Measurements from ENCODE around the gene LMTK3.
"Not testable (repeated sequence)": the region's sequence is repeated elsewhere in the genome, so short reads cannot be mapped to it uniquely, and the experiment has no call there.

The LMTK3 gene

DNA sequence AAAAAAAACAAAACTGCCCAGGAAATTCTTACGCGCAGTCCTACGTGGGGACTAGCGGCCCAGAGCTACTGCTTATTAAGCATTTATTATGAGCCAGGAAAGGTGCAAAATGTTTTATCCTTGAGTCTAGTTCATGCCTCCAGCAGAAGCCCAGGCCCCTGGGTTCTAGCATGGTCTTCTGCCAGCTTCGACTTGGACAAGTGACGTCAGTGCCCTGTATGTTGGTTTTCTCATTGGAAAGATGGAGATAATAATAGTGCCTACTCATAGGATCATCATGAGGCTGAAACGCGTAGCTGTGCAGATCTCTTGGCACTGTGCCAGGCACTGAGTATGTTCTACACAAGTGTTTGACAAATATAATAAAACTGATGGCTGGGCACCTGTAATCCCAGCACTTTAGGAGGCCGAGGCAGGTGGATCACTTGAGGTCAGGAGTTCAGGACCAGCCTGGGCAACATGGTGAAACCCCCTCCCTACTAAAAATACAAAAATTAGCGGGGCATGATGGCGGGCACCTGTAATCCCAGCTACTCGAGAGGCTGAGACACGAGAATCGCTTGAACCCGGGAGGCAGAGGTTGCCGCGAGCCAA is 28.0 kb upstream of the LMTK3 start:
- H3K9me3 ChIP-seq (ENCODE audit: control extremely low read depth in 1 of 5, control insufficient read depth in 4 of 5, insufficient read depth in 2 of 5, low read depth in 1 of 5, low read length in 4 of 5), result no peaks in the 10 kb centered on the region
- no peaks in the 10 kb centered on the region for H3K36me3 ChIP-seq (ENCODE audit: control insufficient read depth in 4 of 4, insufficient read depth in 4 of 4, low read length in 3 of 4)
- H3K27ac ChIP-seq (ENCODE audit: insufficient read depth in 1 of 2, low read depth in 1 of 2, low read length in 2 of 2, poor library complexity in 1 of 2, severe bottlenecking in 2 of 2), result no peak overlapping the region
- H3K4me1 ChIP-seq (ENCODE audit: control extremely low read depth in 1 of 4, control insufficient read depth in 4 of 4, insufficient read depth in 4 of 4, low read length in 3 of 4), result peaks cover 0 to 8% (median 7%) of the 10 kb centered on the region in 4 experiments
- no peak overlapping the region for H3K4me3 ChIP-seq (ENCODE audit: control insufficient read depth in 1 of 7, extremely low read depth in 1 of 7, insufficient read depth in 4 of 7, low read depth in 2 of 7, low read length in 6 of 7)
- CTCF ChIA-PET, result interaction anchor here (2.7 kb wide), 1 partner anchor 49 kb away, joined by 7 read pairs; no protein-coding TSS in a partner anchor
- POLR2A ChIA-PET, result no interaction called here
- H3K27me3 ChIP-seq (replicated peaks in 2 of 5; ENCODE audit: control insufficient read depth in 4 of 5, insufficient read depth in 5 of 5, low read length in 4 of 5), result no peaks in the 10 kb centered on the region
- peak in 1 of 3 donors; percentile 24 for DNase-seq
- WGBS (ENCODE audit: insufficient coverage), result 94% methylated on average over 16 of the region's 17 CpGs

GRCh38 chr19:48538057-48538456 is 26.4 kb upstream of the LMTK3 start:
- POLR2A ChIA-PET, result not testable (repeated sequence)
- WGBS (ENCODE audit: insufficient coverage), result no CpG with 5 or more reads among the region's 8 CpGs
- CTCF ChIA-PET, result interaction anchor here (1.0 to 2.7 kb wide), 2 partner anchors 10 to 51 kb away, joined by 5 to 7 read pairs; no protein-coding TSS in a partner anchor

GRCh38 chr19:48537541-48537940 is 25.9 kb upstream of the LMTK3 start:
- CTCF ChIA-PET, result interaction anchor here (1.0 kb wide), 1 partner anchor 10 kb away, joined by 5 read pairs; no protein-coding TSS in a partner anchor
- Histone ChIP-seq H3K27me3 (replicated peaks in 2 of 5; ENCODE audit: control insufficient read depth in 4 of 5, insufficient read depth in 5 of 5, low read length in 4 of 5) (no peaks in the 10 kb centered on the region), H3K4me1 (ENCODE audit: control extremely low read depth in 1 of 4, control insufficient read depth in 4 of 4, insufficient read depth in 4 of 4, low read length in 3 of 4) (no peaks in the 10 kb centered on the region), H3K36me3 (ENCODE audit: control insufficient read depth in 4 of 4, insufficient read depth in 4 of 4, low read length in 3 of 4) (no peaks in the 10 kb centered on the region), H3K4me3 (ENCODE audit: control insufficient read depth in 1 of 7, extremely low read depth in 1 of 7, insufficient read depth in 4 of 7, low read depth in 2 of 7, low read length in 6 of 7) (no peak overlapping the region), H3K9me3 (ENCODE audit: control extremely low read depth in 1 of 5, control insufficient read depth in 4 of 5, insufficient read depth in 2 of 5, low read depth in 1 of 5, low read length in 4 of 5) (no peaks in the 10 kb centered on the region), H3K27ac (ENCODE audit: insufficient read depth in 1 of 2, low read depth in 1 of 2, low read length in 2 of 2, poor library complexity in 1 of 2, severe bottlenecking in 2 of 2) (no peak overlapping the region)
- WGBS (ENCODE audit: insufficient coverage), result 90% methylated on average over 2 of the region's 7 CpGs
- POLR2A ChIA-PET, result interaction anchor here (0.6 kb wide), 1 partner anchor 12 kb away, joined by 5 read pairs; no protein-coding TSS in a partner anchor
- no peak for DNase-seq

More at GRCh38 chr19:48538057-48538456, 26.4 kb upstream of the LMTK3 start:
- not testable (repeated sequence) for H3K27ac ChIP-seq (ENCODE audit: insufficient read depth in 1 of 2, low read depth in 1 of 2, low read length in 2 of 2, poor library complexity in 1 of 2, severe bottlenecking in 2 of 2); H3K27me3 ChIP-seq (replicated peaks in 2 of 5; ENCODE audit: control insufficient read depth in 4 of 5, insufficient read depth in 5 of 5, low read length in 4 of 5); DNase-seq; H3K36me3 ChIP-seq (ENCODE audit: control insufficient read depth in 4 of 4, insufficient read depth in 4 of 4, low read length in 3 of 4); H3K4me3 ChIP-seq (ENCODE audit: control insufficient read depth in 1 of 7, extremely low read depth in 1 of 7, insufficient read depth in 4 of 7, low read depth in 2 of 7, low read length in 6 of 7); H3K4me1 ChIP-seq (ENCODE audit: control extremely low read depth in 1 of 4, control insufficient read depth in 4 of 4, insufficient read depth in 4 of 4, low read length in 3 of 4); H3K9me3 ChIP-seq (ENCODE audit: control extremely low read depth in 1 of 5, control insufficient read depth in 4 of 5, insufficient read depth in 2 of 5, low read depth in 1 of 5, low read length in 4 of 5)

DNA sequence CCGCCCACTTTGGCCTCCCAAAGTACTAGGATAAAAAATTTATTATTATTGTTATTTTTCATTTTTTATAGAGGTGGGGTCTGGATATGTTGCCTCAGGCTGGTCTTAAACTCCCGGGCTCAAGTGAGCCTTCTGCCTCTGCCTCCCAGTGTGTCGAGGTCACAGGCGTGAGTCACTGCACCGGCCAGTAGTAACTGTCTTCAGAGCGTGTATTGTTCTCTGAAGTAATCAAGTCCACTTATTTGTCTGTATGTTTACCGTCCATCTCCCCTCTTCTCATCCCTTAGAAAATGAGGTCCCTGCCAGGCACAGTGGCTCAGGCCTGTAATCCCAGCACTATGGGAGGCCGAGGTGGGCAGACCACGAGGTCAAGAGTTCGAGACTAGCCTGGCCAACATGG is 22.1 kb upstream of the LMTK3 start:
- POLR2A ChIA-PET, result no interaction called here
- no peaks in the 10 kb centered on the region for H3K27me3 ChIP-seq (replicated peaks in 2 of 5; ENCODE audit: control insufficient read depth in 4 of 5, insufficient read depth in 5 of 5, low read length in 4 of 5)
- H3K4me1 ChIP-seq (ENCODE audit: control extremely low read depth in 1 of 4, control insufficient read depth in 4 of 4, insufficient read depth in 4 of 4, low read length in 3 of 4), result no peaks in the 10 kb centered on the region
- DNase-seq, result no peak
- H3K27ac ChIP-seq (ENCODE audit: insufficient read depth in 1 of 2, low read depth in 1 of 2, low read length in 2 of 2, poor library complexity in 1 of 2, severe bottlenecking in 2 of 2), result no peak overlapping the region
- 87% methylated on average over 8 of the region's 10 CpGs for WGBS (ENCODE audit: insufficient coverage)
- H3K4me3 ChIP-seq (ENCODE audit: control insufficient read depth in 1 of 7, extremely low read depth in 1 of 7, insufficient read depth in 4 of 7, low read depth in 2 of 7, low read length in 6 of 7), result no peak overlapping the region
- no peaks in the 10 kb centered on the region for H3K36me3 ChIP-seq (ENCODE audit: control insufficient read depth in 4 of 4, insufficient read depth in 4 of 4, low read length in 3 of 4)
- CTCF ChIA-PET, result no interaction called here
- peaks cover 0 to 6% (median 3%) of the 10 kb centered on the region in 5 experiments for H3K9me3 ChIP-seq (ENCODE audit: control extremely low read depth in 1 of 5, control insufficient read depth in 4 of 5, insufficient read depth in 2 of 5, low read depth in 1 of 5, low read length in 4 of 5)

DNA sequence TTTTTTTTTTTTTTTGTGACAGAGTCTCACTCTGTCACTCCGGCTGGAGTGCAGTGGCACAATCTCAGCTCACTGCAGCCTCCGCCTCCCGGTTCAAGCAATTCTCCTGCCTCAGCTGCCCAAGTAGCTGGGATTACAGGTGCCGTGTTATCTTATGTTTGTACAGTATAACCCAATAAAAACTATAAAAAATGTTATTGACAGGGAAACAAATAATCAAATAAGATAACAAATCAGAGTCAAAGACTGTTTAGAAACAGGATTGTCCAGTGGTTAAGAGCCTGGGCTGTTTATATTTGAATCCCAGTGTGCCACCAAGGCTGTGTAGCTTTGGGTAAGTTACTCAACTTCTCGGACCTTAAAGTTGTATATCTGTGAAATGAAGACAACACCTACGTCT is 19.1 kb upstream of the LMTK3 start:
- ChIA-PET CTCF (no interaction called here), POLR2A (no interaction called here)
- Histone ChIP-seq H3K27me3 (replicated peaks in 2 of 5; ENCODE audit: control insufficient read depth in 4 of 5, insufficient read depth in 5 of 5, low read length in 4 of 5) (no peaks in the 10 kb centered on the region), H3K4me1 (ENCODE audit: control extremely low read depth in 1 of 4, control insufficient read depth in 4 of 4, insufficient read depth in 4 of 4, low read length in 3 of 4) (no peaks in the 10 kb centered on the region), H3K9me3 (ENCODE audit: control extremely low read depth in 1 of 5, control insufficient read depth in 4 of 5, insufficient read depth in 2 of 5, low read depth in 1 of 5, low read length in 4 of 5) (peaks cover 0 to 20% (median 5%) of the 10 kb centered on the region in 5 experiments), H3K36me3 (ENCODE audit: control insufficient read depth in 4 of 4, insufficient read depth in 4 of 4, low read length in 3 of 4) (no peaks in the 10 kb centered on the region), H3K27ac (ENCODE audit: insufficient read depth in 1 of 2, low read depth in 1 of 2, low read length in 2 of 2, poor library complexity in 1 of 2, severe bottlenecking in 2 of 2) (no peak overlapping the region), H3K4me3 (ENCODE audit: control insufficient read depth in 1 of 7, extremely low read depth in 1 of 7, insufficient read depth in 4 of 7, low read depth in 2 of 7, low read length in 6 of 7) (no peak overlapping the region)
- WGBS (ENCODE audit: insufficient coverage), result 88% methylated on average over 3 of the region's 6 CpGs
- DNase-seq, result no peak

GRCh38 chr19:48530066-48530720 is 18.6 kb upstream of the LMTK3 start:
- WGBS (ENCODE audit: insufficient coverage), result 81% methylated on average over 15 of the region's 20 CpGs

GRCh38 chr19:48529156-48529555 is 17.5 kb upstream of the LMTK3 start:
- H3K4me3 ChIP-seq (ENCODE audit: control insufficient read depth in 1 of 7, extremely low read depth in 1 of 7, insufficient read depth in 4 of 7, low read depth in 2 of 7, low read length in 6 of 7), result no peak overlapping the region
- CTCF ChIA-PET, result no interaction called here

More at GRCh38 chr19:48530066-48530720, 18.6 kb upstream of the LMTK3 start:
- H3K27ac ChIP-seq (ENCODE audit: insufficient read depth in 1 of 2, low read depth in 1 of 2, low read length in 2 of 2, poor library complexity in 1 of 2, severe bottlenecking in 2 of 2), result no peak overlapping the region
- H3K27me3 ChIP-seq (replicated peaks in 2 of 5; ENCODE audit: control insufficient read depth in 4 of 5, insufficient read depth in 5 of 5, low read length in 4 of 5), result no peaks in the 10 kb centered on the region
- ChIA-PET CTCF (no interaction called here), POLR2A (no interaction called here)
- no peaks in the 10 kb centered on the region for H3K36me3 ChIP-seq (ENCODE audit: control insufficient read depth in 4 of 4, insufficient read depth in 4 of 4, low read length in 3 of 4)
- H3K9me3 ChIP-seq (ENCODE audit: control extremely low read depth in 1 of 5, control insufficient read depth in 4 of 5, insufficient read depth in 2 of 5, low read depth in 1 of 5, low read length in 4 of 5), result peaks cover 0 to 20% (median 5%) of the 10 kb centered on the region in 5 experiments
- no peak for DNase-seq
- H3K4me1 ChIP-seq (ENCODE audit: control extremely low read depth in 1 of 4, control insufficient read depth in 4 of 4, insufficient read depth in 4 of 4, low read length in 3 of 4), result no peaks in the 10 kb centered on the region
- no peak overlapping the region for H3K4me3 ChIP-seq (ENCODE audit: control insufficient read depth in 1 of 7, extremely low read depth in 1 of 7, insufficient read depth in 4 of 7, low read depth in 2 of 7, low read length in 6 of 7)

More at GRCh38 chr19:48529156-48529555, 17.5 kb upstream of the LMTK3 start:
- Histone ChIP-seq H3K9me3 (ENCODE audit: control extremely low read depth in 1 of 5, control insufficient read depth in 4 of 5, insufficient read depth in 2 of 5, low read depth in 1 of 5, low read length in 4 of 5) (peaks cover 0 to 28% (median 10%) of the 10 kb centered on the region in 5 experiments), H3K36me3 (ENCODE audit: control insufficient read depth in 4 of 4, insufficient read depth in 4 of 4, low read length in 3 of 4) (no peaks in the 10 kb centered on the region), H3K27me3 (replicated peaks in 2 of 5; ENCODE audit: control insufficient read depth in 4 of 5, insufficient read depth in 5 of 5, low read length in 4 of 5) (no peaks in the 10 kb centered on the region), H3K27ac (ENCODE audit: insufficient read depth in 1 of 2, low read depth in 1 of 2, low read length in 2 of 2, poor library complexity in 1 of 2, severe bottlenecking in 2 of 2) (no peak overlapping the region), H3K4me1 (ENCODE audit: control extremely low read depth in 1 of 4, control insufficient read depth in 4 of 4, insufficient read depth in 4 of 4, low read length in 3 of 4) (no peaks in the 10 kb centered on the region)
- 93% methylated on average over 4 of the region's 4 CpGs for WGBS (ENCODE audit: insufficient coverage)
- POLR2A ChIA-PET, result no interaction called here
- no peak for DNase-seq
